HG03460 (cell line): ENCODE results near the gene NELFCD.

Source experiments
- ATAC-seq: cut with Tn5 transposase; IDR thresholded peaks from one replicate; pipeline ENCODE4 v1.9.1; 2021; ENCODE audit not compliant: unreplicated experiment

Gene NELFCD

GRCh38 chr20:59043698-59044097 is 62.6 kb downstream of the NELFCD start:
- no peak for ATAC-seq

GRCh38 chr20:59044295-59044694 is 63.2 kb downstream of the NELFCD start:
- no peak for ATAC-seq
